NCI-H2029 treated with DMSO at 0.1 percent for 48 hours (cell line): ENCODE results near the gene XXYLT1.
"Not testable (repeated sequence)": the region's sequence is repeated elsewhere in the genome, so short reads cannot be mapped to it uniquely, and the experiment has no call there.

Source experiments
- DNase-seq: peaks from one replicate; lab custom pipeline; 2025; lab: John Stamatoyannopoulos, UW

XXYLT1 gene

DNA sequence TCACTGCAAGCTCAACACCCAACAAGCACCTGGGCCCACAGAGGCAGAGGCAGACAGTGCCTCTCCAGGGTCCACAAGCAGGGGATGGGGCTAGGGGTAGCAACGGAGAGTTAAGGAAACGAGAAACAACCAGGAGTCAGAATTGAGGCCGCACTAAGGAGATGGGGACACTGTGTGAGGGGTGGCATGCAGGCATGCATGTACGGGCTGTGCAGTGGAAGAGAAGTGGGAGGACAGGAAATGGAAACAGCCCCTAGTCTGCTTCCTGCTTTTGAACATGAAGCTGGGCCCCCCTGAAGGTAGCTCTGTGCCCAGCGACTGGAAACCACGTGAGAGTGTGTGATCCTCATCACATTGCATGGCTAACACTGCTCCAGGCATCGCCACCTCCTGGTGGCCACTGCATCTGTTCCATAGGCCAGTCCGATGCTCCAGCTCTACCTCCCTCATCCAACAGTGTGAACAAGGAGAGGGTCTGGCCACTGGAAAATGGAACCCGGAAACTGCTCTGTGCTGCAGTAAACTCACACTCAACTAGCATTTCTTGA, 44.0 kb downstream of the XXYLT1 start:
- DNase-seq, result no peak

GRCh38 chr3:195226445-195226844, 44.5 kb downstream of the XXYLT1 start:
- no peak for DNase-seq

GRCh38 chr3:195224980-195225580, 45.9 kb downstream of the XXYLT1 start:
- no peak for DNase-seq

GRCh38 chr3:195224156-195224979, 46.6 kb downstream of the XXYLT1 start:
- no peak for DNase-seq

DNA sequence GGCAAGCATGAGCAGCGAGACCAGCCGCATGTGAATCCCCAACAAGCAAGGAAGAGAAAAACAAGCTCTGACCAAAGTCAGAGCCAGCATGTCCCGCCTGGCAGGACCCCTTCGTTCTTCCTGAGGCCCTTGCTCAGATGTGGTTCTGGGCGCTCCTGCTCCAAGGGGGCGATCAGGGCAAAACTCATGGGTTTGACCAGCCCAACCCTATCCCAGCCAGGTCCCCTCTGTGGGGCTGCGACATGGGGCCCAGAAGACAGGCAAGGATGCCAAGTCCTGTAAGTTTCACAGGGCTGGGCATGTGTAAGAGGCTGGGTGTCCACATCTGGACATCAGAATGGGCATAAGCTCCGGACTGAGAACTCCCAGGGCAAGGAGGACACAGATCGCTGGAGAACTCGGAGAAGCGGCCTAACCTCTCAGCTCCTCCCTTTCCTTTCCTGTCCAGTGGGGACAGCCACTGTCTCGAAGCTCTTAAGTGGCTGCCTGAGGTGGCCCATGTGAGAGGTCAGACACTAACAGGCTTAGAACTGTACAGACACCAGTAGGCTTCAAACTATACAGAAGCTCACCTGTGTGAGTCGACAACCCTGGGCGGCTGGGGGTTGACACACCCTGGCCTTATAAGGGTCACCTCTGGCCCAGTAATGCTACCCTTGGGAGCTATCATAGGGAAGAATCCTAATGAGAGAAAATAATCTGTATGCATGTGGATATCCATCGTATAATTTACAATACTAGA, 48.9 kb downstream of the XXYLT1 start:
- DNase-seq, result no peak

DNA sequence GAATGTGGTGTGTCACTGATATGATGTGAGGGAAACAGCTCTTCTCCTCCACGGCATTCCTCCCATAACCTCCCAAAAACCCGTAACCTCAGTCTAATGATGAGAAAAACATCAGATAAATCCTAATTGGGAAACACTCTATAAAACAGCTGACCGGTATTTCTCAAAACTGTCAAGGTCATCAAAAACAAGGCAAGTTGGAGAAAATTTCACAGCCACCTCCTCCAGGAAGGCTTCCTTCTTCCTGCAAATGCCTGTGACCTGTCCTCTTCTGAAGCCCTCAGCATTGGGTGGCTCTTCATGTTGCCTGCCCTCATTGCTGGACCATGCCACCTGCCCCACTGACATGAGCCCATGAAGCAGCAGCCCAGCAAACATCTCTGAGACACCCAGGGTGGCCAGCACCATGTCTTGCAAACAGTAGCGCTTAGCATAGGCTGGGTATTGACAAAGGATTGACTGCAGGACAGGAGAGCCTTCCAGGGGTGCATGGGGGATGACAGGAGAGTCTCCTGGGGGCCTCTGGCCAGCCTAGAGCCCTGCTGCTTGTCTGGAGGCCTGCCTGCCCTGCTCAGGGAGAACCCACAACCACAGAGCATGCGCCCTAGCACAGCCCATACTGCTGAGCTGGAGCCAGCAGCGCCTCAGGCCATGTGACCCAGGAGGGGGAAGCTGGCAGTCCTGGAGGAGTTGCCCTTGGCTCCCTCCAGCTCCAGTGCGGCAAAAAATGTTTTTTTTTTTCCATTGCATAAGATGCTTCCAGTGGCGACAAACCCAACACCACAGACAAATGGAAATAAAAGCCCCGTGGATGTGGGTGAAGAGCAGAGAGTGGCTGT, 49.7 kb downstream of the XXYLT1 start:
- DNase-seq, result no peak

GRCh38 chr3:195219351-195220230, 51.4 kb downstream of the XXYLT1 start:
- DNase-seq, result no peak

DNA sequence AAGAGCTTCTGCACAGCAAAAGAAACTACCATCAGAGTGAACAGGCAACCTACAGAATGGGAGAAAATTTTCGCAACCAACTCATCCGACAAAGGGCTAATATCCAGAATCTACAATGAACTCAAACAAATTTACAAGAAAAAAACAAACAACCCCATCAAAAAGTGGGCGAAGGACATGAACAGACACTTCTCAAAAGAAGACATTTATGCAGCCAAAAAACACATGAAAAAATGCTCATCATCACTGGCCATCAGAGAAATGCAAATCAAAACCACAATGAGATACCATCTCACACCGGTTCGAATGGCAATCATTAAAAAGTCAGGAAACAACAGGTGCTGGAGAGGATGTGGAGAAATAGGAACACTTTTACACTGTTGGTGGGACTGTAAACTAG, 52.6 kb downstream of the XXYLT1 start:
- not testable (repeated sequence) for DNase-seq

- not testable (repeated sequence) for DNase-seq
Observed at GRCh38 chr3:195215576-195215975, 55.4 kb downstream of the XXYLT1 start.

GRCh38 chr3:195214381-195214780, 56.6 kb downstream of the XXYLT1 start:
- no peak for DNase-seq

- no peak for DNase-seq
Observed at GRCh38 chr3:195213639-195214315, 57.2 kb downstream of the XXYLT1 start.

GRCh38 chr3:195212749-195213375, 58.1 kb downstream of the XXYLT1 start:
- DNase-seq, result no peak

DNA sequence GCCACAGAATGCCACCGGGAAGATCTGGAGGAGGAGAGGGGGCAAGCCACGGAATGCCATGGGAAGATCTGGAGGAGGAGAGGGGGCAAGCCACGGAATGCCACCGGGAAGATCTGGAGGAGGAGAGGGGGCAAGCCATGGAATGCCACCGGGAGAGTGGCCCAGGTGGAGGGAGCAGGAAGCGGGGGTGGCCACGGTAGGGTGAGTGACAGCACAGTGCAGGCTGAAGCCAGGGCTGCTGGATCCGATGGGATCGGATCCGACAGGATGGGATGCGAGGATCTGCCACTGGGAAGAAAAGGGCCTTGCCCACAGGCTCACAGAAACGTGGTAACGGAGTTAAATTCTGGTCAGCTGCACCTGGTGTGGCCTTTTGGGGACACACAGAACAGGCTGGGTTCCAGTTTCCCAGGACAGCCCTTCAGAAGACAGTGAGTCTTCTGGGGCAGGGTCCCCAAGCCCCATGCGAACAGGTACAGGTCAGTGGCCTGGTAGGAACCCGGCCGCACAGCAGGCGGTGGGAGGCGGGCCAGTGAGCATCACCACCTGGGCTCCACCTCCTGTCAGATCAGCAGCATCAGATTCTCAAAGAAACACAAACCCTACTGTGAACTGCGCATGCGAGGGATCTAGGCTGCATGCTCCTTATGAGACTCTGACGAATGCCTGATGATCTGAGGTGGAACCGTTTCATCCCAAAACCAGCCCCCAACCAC, 58.8 kb downstream of the XXYLT1 start:
- no peak for DNase-seq

- no peak for DNase-seq
Observed at GRCh38 chr3:195210266-195210973, 60.5 kb downstream of the XXYLT1 start.

GRCh38 chr3:195209847-195210265, 61.1 kb downstream of the XXYLT1 start:
- no peak for DNase-seq

GRCh38 chr3:195209083-195209846, 61.7 kb downstream of the XXYLT1 start:
- DNase-seq, result no peak

DNA sequence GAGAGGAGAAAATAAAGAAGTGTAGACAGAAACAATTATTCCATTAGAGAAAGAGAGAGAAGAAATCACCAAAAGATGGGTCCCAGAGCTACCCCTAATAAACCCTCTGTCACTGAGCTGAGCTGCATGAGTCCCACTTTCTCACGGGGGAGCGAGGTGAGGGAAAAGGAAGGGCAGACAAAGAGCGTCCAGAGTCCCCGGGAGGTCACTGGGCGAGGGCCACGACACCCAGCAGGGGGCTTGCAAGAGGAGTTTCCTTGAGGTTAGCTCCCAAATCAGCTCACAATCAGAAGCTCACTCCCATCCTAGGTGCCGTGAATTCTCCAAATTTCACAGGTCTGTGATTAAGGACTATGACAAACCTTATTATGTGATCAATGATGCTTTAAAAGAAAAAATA, 62.3 kb downstream of the XXYLT1 start:
- DNase-seq, result no peak

DNA sequence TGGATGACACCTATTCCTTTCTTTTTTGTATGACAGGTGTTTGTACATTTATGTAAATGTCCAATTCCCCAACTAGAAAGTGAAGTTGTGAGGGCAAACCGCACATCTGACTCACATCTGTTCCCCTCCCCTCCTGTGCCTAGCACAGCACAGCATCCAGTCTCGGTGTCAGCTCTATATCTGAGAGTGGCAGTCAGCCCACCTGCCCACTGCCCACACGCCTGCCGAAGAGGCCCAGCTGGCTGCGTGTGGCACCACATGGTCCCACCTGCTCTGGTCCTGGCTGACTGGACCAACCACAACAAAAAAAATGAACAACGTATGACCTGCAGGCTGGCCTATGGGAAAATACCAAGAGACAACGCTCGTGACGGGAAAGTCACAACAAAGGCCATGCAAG, 62.8 kb downstream of the XXYLT1 start:
- no peak for DNase-seq
